Measurements from ENCODE around the gene USP3.

GRCh38 chr15:63495780-63496488 lies 8.5 kb upstream of the USP3 start:
- TF ChIP-seq POLR2A (IDR thresholded peaks at IDR 0.05; ENCODE audit: low read depth) (no peak), CTCF (IDR thresholded peaks at IDR 0.05) (no peak)

All from esophagus muscularis mucosa (tissue), 3 donors.